Stimulated activated CD8-positive, alpha-beta memory T cell treated with anti-CD3 and anti-CD28 coated beads, Interleukin-2, amount 100 ng/mL, for 48 hours (primary cell): ENCODE data around the gene SLC5A1.

ENCODE experiments used
- DNase-seq, 2 donors: peaks; one replicate each; pipeline ENCODE4 v3.0.0-alpha.2; 2020; ENCODE audit warnings: low read depth in 2 of 2

Gene SLC5A1

DNA sequence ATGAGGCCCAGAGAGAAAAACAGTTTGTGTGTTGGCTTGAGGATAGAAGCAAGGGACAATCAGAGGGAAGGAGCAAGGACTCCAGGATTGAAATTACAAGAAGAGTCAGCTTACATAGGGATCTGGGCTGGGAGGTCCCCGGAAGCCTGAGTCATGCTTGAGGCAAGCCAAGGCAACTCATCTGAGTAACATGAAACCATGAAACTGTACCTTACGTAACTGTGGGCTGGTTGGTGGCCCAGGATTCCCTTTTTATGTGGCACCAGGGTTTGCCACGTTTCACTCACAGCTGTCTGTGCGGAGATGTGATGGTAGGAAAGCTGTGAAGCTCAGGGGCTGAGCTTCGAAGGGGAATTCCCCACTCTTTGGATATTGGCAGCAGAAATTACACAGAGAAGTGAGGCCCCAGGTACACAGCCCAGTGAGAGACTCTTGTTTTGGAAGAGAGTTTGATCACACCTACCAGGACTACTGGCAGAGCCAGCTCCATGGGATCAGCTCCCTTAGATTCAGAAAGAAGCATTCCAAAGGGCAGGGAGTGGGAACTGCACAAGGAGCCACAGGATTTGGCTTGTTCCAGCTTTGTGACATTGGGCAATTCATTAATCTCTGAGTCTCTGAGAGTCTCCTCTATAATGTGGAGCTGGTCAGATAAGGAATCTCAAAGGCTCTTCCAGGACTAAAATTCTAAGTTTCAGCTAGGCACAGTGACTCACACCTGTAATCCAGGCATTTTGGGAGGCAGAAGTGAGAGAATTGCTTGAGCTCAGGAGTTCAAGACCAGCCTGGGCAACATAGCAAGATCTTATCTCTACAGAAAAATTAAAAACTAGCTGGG, 7.8 kb downstream of the SLC5A1 start:
- peak; percentile 46 to 58 for DNase-seq

DNA sequence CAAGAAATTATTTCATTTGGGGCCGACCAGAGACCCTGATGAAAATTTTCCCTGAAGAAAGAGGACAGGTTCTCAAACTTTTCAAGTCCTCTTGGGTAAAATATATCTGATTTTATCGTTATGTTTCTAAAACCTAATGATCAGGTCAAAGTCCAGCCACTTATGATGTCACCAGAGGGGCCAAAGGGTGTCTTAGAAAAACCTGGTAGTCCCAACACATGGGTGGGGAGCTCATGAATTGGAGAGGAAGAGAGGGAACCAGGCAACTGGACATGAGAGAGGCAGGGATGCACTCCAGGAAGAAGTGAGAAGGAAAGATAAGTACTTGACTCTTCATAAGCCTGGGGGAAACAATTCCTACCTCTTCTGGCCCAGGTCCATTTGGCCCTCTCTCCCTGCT, 9.2 kb downstream of the SLC5A1 start:
- no peak for DNase-seq

DNA sequence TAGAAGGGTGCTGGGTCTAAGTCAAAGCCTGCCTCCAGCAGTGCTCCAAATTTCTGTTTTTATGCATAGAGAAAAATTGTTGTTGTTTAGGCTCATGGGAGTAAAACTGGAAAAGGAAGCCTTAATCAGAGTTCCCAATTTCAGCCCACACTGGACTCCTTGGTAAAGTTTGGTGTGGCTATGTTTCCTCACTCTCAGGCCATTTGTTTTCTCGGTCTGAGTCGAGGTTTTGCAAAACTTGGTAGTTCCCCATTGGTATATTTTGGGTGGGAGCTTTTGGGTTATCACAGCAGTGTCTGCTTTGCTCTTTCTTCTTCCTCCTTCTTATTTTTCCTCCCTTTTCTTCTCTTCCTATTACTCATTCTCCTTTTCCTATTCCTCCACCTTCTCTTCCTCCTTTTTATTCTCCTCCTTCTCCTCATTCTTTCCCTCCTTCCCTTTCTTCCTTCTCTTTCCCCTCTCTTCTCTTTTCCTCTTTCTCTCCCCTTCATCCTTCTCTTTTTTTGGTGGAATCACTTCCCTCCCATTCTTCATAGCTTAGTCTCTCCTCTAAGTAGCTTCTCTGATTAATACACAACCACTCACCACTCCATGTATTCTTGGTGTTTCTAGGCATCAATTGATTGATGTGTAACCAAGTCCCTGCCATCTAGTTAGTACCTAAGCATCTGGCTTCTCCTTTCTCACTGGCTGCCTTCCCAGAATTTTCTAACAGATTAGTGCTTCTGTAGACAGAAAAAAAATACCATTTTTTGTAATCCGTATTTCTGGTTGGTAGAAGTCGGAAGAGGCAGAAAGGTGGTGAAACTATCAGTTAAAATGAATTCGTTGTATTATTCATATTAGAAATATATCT, 10.1 kb downstream of the SLC5A1 start:
- no peak for DNase-seq

DNA sequence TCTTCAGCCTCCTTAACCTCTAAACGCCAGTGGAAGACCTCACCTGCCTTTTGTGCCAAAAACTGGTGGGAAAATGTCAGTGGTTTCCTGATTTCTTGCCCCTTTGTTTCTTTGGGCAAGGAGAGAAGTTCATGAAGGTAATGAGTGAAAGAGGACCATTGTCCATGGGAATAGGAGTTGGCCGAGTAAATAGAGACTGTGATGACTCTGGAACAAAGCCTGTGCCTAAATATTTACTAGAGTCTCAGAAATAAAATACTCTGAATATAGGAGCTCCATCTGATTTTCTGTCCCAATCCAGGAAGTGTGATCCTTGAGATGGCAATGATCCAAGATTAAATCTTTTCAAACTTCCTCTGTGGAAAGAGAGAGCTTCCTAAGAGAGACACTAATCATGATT, 12.0 kb downstream of the SLC5A1 start:
- DNase-seq: no peak

DNA sequence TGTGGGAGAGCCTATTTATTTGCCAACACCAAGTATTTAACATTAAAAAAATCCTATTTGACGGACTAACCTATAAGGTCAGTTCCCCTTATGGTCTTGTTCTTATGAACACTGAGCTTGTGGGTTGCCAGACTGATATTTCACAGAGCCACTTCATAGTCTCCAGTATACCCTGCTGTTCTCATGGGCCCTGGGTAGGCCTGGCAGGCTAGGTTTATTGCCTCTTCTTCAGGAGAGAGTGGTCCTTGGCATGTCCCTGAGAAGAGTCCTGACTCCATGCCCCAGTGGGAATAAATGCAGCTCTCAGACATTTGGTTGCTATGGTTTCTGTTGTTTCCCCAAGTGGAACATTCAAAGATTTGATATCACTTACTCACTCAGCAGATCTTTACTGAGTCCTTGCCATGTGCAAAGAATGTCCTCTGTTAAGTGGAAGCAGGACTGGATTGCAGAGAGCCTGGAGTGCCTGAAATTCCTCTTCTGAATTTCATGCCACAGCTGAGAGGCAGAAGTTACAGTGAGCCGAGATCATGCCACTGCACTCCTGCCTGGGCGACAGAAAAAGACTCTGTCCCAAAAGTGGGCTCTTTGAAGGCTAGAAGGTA, 15.7 kb downstream of the SLC5A1 start:
- no peak for DNase-seq

DNA sequence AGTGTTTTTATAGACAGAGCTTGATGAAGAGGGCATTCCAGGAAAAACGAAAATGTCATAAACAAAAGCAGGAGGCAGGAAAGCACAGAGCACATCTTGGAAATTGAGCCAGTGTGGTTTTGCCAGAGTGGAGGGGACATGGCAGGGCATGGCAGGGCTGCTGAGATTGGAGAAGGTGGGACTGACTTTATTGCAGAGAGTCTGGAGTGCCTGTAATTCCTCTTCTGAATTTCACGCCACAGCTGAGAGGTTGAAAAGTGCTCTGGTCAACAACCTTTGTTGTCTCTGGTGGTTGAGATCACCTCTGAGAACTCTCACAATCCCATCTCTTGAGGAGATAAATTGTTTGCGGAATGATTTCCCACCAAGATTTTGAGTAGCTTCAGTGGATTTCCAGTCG, 16.4 kb downstream of the SLC5A1 start:
- DNase-seq: no peak

DNA sequence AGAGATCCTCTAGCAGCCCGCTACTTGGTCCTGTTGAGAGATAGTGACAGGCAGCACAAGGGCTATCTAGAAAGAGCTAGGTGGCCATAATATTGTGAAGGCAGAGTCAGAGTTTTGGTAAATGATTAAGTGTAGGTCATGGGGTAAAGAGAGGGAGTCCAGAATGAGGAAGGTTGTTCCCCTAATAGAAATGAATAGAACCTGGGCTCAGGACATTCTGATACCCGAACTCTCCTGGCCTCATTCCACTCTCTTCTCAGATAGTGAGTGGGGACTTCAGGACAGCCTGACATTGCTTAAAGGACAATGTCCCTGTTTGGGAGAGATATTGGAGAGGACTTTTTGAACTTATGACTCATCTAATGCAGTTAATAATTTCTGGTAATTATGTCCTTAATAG, 20.6 kb downstream of the SLC5A1 start:
- no peak for DNase-seq

DNA sequence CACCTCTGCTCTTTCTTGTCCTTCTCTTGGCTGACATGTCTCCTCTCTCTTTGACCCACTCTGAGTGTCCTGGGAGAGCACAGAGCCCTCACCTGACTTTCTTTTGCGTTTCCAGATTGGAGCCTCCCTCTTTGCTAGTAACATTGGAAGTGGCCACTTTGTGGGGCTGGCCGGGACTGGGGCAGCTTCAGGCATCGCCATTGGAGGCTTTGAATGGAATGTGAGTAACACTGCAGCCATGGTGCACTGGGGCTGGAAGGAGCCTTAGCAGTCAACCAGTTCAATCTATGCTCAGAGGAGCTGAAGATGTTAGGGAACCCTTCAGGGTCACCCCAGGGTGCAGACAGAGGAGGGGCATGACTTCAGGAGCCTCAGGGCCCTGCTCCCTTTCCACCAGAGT, 23.8 kb downstream of the SLC5A1 start:
- DNase-seq: no peak

DNA sequence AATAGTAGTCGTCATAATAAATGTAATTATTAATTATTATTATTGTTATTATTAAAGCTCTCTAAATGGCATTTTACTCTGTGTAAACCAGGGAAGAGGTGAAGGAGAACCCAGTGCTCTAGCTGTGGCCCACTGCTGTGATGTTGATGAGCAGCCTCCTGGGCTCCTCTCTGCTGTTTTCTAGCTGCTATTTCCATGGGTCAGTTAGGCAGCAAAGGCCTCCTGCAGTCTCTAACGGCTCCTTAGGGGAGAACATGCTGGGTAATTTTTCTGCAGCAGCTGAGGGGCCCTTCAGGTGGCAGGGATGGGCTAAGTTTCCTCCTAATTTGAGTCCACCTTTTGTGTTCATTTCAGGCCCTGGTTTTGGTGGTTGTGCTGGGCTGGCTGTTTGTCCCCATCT, 24.6 kb downstream of the SLC5A1 start:
- DNase-seq: no peak

DNA sequence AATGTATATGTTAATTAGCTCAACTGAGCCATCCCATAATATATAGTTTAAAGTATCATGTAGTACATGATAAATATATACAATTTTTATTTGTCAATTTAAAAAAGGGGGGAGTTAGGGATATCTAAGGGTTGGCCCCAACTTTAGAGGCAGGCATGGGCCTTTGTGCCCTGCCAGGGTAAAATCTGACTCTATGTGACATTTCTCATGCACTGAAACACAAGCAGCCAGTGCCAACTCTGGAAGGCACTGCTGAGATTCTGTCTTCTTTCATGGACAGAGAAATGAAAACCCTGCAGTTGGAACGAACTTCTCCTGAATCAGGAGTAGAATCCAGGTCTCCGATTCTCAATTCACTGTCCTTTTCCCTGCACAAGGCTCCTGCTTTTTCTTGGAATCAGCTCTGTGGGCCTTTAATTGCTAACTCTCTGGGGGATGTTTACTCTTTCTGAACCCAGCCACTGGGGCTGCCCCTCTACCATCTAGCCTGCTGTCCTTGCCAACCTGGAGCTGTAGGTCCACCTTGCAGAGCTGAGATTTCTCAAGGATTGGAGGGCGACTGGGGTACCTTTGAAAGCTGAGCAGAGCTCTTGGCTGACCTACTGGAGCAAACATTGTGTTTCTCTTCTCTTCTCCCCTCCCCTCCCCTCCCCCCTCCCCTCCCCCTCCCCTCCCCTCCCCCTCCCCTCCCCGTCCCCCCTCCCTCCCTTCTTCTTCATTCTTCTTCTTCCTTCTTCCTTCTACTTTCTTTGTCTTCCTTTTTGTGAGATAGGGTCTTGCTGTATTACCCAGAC, 26.7 kb downstream of the SLC5A1 start:
- no peak for DNase-seq

DNA sequence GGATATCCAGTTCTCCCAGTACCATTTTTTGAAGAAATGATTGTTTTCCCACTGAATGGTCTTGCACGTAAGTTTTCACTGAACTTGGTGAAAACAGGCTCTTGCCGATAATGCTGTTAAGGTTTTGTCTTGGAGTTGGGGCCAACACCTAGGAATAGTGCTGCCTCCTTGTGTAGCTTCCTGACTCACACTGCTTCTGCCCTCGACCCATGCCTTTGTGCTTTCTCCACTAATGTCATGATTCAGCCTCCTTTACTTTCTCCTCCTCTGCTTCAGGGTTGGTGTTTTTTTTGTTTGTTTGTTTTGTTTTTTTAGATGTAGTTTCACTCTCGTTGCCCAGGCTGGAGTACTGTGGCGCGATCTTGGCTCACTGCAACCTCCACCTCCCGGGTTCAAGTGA, 30.2 kb downstream of the SLC5A1 start:
- DNase-seq: no peak

DNA sequence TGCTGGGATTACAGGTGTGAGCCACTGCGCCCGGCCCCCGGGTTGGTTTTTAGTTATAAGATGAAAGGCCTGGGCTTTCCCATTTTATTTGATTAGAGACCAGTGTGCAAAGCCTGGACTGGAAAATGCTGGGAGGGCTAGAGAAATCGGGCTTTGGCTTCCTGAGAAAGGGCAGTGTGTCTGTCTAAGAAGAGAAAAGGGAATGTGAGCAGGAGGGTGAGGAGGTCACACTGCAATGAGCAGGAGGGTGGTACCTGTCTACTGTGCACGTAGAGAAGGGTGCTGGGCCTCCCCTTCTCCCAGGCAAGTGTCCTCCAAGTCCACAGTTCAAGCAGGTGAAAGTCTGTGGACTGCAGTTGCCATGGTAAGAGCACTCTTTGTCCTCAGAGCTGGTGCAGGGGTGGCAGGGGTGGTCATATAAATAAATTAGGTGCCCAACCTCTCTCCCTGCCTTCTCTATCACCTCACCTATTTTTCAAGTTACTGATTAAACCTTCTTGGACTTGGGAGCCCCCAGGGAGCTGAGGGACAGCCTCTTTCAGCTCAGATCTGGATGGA, 30.8 kb downstream of the SLC5A1 start:
- no peak for DNase-seq

DNA sequence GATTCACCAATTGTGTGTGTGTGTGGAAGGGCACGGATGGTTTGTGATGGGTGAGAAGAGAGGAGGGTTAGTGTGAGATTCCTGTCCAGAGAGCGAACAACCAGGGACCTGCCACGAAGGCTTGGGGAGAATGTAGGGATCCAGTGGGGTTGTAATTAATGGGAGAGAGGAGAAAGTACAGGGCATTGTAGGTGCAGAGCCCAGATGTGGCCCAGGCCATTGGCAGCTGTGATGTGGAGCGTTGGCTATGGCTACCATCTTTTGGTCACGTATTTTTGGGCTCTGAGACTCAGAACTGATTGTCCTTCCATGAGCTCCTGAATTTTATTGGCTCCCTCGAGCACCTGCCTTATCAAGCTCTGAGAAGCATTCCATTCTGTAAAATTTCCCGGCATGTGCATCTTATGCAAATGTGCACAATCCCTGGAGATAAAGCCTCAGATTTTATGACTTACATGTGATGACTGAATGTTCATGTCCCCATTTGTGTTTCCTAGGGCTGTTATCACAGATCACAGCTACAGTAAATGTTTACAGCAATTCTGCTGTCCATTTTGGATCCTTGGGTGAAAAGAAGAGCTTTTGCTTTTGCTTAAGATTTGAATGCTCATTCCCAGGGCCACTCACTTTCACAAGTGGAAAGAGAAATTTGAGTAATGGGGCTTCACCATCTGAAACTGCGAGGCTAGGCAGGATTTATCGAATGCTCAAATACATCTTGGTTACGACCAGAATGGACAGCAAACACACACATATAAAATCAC, 33.1 kb downstream of the SLC5A1 start:
- DNase-seq: no peak

DNA sequence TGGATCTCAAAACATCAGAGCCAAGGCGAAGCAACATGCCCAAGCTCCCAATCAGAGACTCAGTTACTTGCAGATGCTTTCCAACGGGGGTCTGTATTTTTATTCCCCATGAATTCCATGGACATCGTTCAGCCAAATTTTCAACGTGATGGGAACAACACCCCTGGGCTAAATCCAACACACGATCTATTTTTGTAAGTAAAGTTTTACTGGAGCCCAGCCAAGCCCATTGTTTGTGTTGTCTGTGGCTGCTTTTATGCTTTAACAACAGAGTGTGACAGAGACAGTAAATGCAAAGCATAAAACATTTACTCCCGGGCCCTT, 33.7 kb downstream of the SLC5A1 start:
- DNase-seq: no peak

DNA sequence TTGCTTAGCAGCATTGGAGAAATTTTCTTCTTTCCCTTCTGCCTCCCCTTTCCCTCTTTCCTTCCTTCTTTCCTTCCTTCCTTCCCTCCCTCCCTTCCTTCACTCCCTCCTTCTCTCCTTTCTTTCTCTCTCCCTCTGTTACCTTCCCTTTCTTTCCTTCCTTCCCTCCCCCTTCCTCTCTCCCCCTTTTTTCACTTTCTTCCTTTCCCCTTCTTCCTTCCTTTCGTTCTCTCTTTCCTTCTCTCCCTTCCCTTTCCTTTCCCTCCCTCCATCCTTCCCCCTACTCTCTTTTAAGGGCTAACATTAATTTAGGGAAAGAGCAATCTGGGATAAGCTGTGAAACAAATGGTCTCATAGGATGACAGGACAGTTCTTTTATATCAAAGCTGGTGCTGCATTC, 34.1 kb downstream of the SLC5A1 start:
- DNase-seq: no peak

DNA sequence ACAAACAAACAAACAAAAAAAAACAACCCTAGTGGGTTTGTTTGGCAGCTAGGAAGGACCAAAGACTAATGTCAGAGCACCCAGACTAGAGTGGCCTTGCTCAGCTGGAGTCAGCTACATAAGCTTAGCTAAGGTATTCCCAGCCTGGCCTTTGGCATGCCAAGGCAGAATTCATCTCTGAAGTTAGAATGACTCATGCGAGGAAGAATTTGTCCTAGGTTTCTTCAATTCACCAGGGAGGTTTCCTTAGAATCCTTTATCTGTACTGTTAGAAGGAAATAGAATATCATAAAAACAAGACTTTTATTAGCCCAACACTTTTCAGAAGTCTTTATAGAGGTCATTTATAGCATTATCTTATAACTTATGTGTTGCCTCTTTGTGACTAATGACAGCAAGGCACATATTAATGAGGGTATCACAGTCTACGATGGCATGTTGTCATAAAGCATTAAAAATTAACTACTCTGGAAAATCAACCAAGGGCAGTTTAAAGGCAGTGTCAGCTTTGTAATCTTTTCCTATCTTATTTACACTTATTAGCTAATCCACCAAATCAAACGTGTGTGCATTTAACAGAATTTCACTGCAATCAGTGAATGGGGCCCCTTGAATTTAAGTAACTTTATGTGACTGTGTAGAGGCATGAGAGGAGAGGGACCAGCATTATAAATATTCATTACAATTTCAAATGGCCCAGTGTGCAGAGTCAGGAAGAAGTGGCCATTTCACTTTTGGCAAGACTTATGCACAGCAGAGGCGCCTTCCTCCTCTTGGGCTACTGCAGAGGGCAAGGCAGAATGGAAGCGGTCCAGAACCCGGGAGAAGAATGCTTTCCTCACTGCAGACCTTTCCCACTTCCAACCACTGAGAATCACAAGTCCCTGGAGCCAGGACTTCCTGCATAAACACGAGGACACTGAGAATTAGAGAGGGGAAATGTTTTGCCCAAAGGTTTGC, 36.3 kb downstream of the SLC5A1 start:
- DNase-seq: no peak

DNA sequence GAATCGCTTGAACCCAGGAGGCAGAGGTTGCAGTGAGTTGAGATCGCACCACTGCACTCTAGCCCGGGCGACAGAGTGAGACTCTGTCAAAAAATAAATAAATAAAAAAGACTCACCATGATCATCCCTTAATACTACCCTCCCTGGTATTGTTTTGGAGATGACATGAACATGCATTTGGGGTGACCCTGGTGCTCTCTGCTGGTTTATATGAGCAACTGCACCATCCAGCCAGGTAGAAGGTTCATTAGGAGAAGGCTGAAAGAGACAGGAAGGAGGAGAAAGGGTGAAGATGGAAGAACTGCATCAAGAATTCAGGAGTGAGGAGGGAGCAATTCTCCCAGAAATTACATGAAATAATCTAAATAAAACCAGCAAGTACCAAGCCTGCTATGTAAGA, 37.8 kb downstream of the SLC5A1 start:
- DNase-seq: no peak

DNA sequence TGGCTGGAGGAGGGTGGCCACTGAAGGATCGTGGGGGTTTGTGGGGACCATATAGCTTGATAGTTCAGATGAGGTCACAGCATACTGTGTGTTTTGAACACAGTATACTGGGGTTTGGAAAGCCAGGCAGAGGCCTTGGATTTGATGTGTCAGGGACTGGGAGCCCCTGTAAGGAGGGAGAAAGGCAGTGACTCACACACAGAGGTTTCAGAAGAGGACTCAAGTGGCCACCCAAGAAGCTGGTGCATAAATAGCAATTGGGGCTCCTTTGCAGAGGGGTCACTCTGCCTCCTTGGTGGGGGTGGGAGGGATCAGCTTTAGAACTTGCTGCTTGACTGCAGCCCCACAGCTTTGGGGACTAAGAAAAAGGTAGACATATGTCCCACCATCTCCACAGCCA, 39.3 kb downstream of the SLC5A1 start:
- DNase-seq: no peak

DNA sequence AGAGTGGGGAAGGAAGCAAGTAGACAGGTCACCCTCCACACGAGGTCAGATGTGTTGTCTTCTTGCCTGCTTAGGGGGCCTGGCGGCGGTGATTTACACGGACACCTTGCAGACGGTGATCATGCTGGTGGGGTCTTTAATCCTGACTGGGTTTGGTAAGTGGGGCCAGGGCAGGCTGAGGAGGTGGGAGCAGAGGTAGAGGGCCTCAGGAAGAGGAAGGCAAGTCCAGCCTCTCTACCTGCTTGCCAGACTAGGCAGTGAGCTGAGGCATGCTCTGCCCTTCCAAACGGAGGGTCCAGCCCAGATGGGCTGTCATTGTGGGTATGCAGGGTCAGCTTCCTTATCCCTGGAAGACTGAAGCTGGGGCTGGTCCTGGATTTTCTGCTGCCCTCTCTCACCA, 39.9 kb downstream of the SLC5A1 start:
- no peak for DNase-seq

DNA sequence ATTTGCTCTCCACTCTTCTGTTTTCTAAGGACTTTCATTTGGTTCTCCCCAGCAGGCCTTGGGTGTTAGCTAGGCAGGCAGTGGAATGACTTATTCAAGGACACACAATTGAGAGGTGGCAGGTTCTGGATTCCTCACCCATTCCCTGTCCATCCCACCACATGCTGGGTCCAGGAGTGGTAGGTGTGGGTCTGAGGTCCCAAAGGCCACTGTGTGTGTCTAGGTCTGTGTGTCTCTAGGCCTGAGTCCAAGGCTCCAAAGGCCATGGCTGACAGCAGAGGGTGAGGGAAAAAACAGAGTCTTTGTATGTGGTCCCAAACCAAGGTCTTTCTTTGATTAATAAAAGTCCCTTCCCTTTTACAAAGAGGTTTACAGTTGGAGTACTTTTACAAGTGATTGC, 40.8 kb downstream of the SLC5A1 start:
- DNase-seq: no peak
